H1 (cell line): ENCODE results near the gene GLIPR2.

Experiments used
- CEBPB ChIP-seq: IDR thresholded peaks from 2 replicates; pipeline ENCODE4 v1.6.1; 2012; ENCODE audit warnings: low read depth, low read length
- CTCF ChIP-seq, 3 experiments: IDR thresholded peaks; 1 replicate in 2 of 3; 2 replicates in 1 of 3; pipeline versions ENCODE4 v1.5.1 to v1.6.1; 2011; ENCODE audit warnings: low read length in 3 of 3, mild to moderate bottlenecking in 3 of 3, inconsistent platforms in 2 of 3, low read depth in 1 of 3, moderate library complexity in 1 of 3; ENCODE audit not compliant: insufficient read depth in 1 of 3; ENCODE audit errors: control extremely low read depth in 1 of 3
- E2F6 ChIP-seq: IDR thresholded peaks from 2 replicates; pipeline ENCODE4 v1.6.1; 2012; ENCODE audit warnings: inconsistent platforms
- JUN ChIP-seq: IDR thresholded peaks from 2 replicates; pipeline ENCODE4 v1.6.1; 2011; ENCODE audit warnings: low read depth, mild to moderate bottlenecking, improper control_type of control experiment, low read length
- JUND ChIP-seq: IDR thresholded peaks from 2 replicates; pipeline ENCODE4 v1.6.1; 2011; ENCODE audit warnings: mild to moderate bottlenecking, improper control_type of control experiment, low read length
- MAFK ChIP-seq: IDR thresholded peaks from 2 replicates; pipeline ENCODE4 v1.6.1; 2012; ENCODE audit warnings: low read depth, mild to moderate bottlenecking, improper control_type of control experiment, low read length
- POLR2AphosphoS5 ChIP-seq: IDR thresholded peaks from 2 replicates; pipeline ENCODE4 v1.6.1; 2011; ENCODE audit warnings: low read depth, low read length

GRCh38 chr9:36156116-36156515, 19.6 kb downstream of the GLIPR2 start:
- TF ChIP-seq MAFK (no peak), POLR2AphosphoS5 (no peak), CTCF (IDR thresholded peaks at IDR 0.05; ENCODE audit: control extremely low read depth in 1 of 3, insufficient read depth in 1 of 3, low read depth in 1 of 3, low read length in 3 of 3) (no peak), JUND (no peak), CEBPB (no peak), E2F6 (no peak), JUN (no peak)
